Daoy (cell line): ENCODE data around the gene ANKRD1. TPM values are rescaled to one million over a fixed set of nuclear protein-coding genes. Genes with fewer than 3 reads are reported as not detected.

ENCODE experiments used
- total RNA-seq: library from RNA; depleted of rRNA; stranded (reverse); fragments of >200 nt; shearing (Covaris generic); gene quantifications from 2 replicates; pipeline ENCODE4 v1.2.3, GENCODE V29; 2014; rRNA removed

ANKRD1 gene
- total RNA-seq, 1 experiment from 2014 or later: 94.4 TPM

Other genes starting within 250 kb of the ANKRD1 start
- 19.4 and 22.9 TPM in 2 replicates for gene HTR7, start 63.0 kb downstream of the ANKRD1 start, total RNA-seq
- 76.5 and 97.4 TPM in 2 replicates for gene RPP30, start 49.1 kb downstream of the ANKRD1 start, total RNA-seq